ENCODE results near the gene TSPYL4.

- TF ChIP-seq CTCF (IDR thresholded peaks at IDR 0.05) (no peak), POLR2A (IDR thresholded peaks at IDR 0.05) (no peak)
Measured at GRCh38 chr6:116248577-116248976, 5.3 kb downstream of the TSPYL4 start.
